SU-DHL-6 (cell line): ENCODE measurements around the gene CTLA4.

Experiments
- H2AFZ ChIP-seq: fragments of 200-600 bp; sonication (generic); 2 replicates; pipeline ENCODE4 v1.6.1; 2014; ENCODE audit warnings: low read depth, mild to moderate bottlenecking, moderate library complexity, mixed read lengths, antibody characterized with exemption, low read length; ENCODE audit not compliant: severe bottlenecking
- H3F3A ChIP-seq: fragments of 200-600 bp; shearing (Covaris generic); 2 replicates; pipeline ENCODE4 v1.6.0; 2016; ENCODE audit warnings: antibody characterized with exemption, mild to moderate bottlenecking; ENCODE audit not compliant: insufficient read depth
- H3K27ac ChIP-seq: fragments of 200-600 bp; sonication (generic); 2 replicates; pipeline ENCODE4 v1.5.1; 2016; ENCODE audit warnings: low read depth, mild to moderate bottlenecking, low read length, moderate library complexity, mixed read lengths
- H3K27me3 ChIP-seq: fragments of 200-600 bp; sonication (generic), shearing (Covaris generic); 2 replicates; pipeline ENCODE4 v1.6.0; 2014; ENCODE audit warnings: mild to moderate bottlenecking, low read length
- H3K36me3 ChIP-seq: fragments of 200-600 bp; sonication (generic); 2 replicates; pipeline ENCODE4 v1.6.1; 2014; ENCODE audit warnings: mild to moderate bottlenecking, low read length, mixed read lengths
- H3K4me2 ChIP-seq: fragments of 300-600, 200-600 bp; shearing (Covaris generic), sonication (generic); 2 replicates; pipeline ENCODE4 v1.6.0; 2014; ENCODE audit warnings: low read length, low read depth, mild to moderate bottlenecking; ENCODE audit not compliant: poor library complexity, severe bottlenecking
- H3K4me3 ChIP-seq: fragments of 200-600 bp; sonication (generic); 2 replicates; pipeline ENCODE4 v1.5.1; 2014; ENCODE audit warnings: antibody characterized with exemption, low read length, mild to moderate bottlenecking, mixed read lengths; ENCODE audit not compliant: insufficient read depth, poor library complexity, severe bottlenecking
- H3K79me2 ChIP-seq: fragments of 200-600 bp; sonication (generic); 2 replicates; pipeline ENCODE4 v1.6.1; 2014; ENCODE audit warnings: mild to moderate bottlenecking, low read length, moderate library complexity; ENCODE audit not compliant: insufficient read depth
- H3K9ac ChIP-seq: fragments of 200-600 bp; sonication (generic); 2 replicates; pipeline ENCODE4 v1.7.0; 2014; ENCODE audit warnings: mild to moderate bottlenecking, low read length
- H3K9me2 ChIP-seq: fragments of 200-600 bp; sonication (generic); replicated peaks from 2 replicates; pipeline ENCODE4 v1.6.1; 2014; ENCODE audit warnings: low read length; ENCODE audit not compliant: insufficient read depth
- H3K9me3 ChIP-seq: fragments of 200-600 bp; sonication (generic); 2 replicates; pipeline ENCODE4 v1.6.1; 2014; ENCODE audit warnings: low read length, mixed read lengths; ENCODE audit not compliant: insufficient read depth
- H4K20me1 ChIP-seq: fragments of 200-600 bp; sonication (generic); 2 replicates; pipeline ENCODE4 v1.6.1; 2014; ENCODE audit warnings: low read depth, mild to moderate bottlenecking, antibody characterized with exemption, low read length, moderate library complexity, mixed read lengths
- EZH2phosphoT487 ChIP-seq: fragments of 200-600 bp; sonication (generic), shearing (Covaris generic); conservative IDR thresholded peaks from 2 replicates; pipeline ENCODE4 v1.6.1; 2018; ENCODE audit warnings: mild to moderate bottlenecking, antibody characterized with exemption, low read length, moderate library complexity, mixed read lengths
- TF ChIP-seq, protein P1 (sequence below): fragments of 200-600 bp; sonication (generic); IDR thresholded peaks from one replicate; pipeline ENCODE4 v1.5.1; 2017; ENCODE audit warnings: antibody characterized with exemption, mild to moderate bottlenecking, low read length, moderate library complexity; ENCODE audit not compliant: insufficient read depth, poor library complexity, severe bottlenecking

CTLA4 gene

DNA sequence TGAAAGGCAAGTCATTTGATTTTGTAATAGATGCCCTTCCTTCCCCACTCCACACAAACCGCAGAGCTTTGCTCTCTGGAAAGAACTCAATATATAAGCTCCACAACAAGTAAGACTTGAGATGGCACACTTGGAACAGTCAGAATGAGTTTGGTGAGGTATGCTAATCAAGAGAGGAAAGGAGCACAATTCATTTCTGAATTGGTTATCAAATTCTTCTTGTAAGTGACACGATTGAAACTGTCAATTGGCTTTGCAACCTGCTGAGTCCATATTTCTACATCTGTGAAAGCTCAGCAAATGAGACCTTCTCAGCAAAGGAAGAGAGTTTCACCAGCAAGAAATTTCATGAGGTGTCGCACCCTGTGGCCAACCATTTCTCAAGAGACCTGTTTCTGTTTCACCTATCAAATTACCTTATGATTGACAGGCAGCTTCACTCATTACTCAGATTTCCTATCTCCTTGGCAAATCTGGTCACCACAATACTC is 19.1 kb downstream of the CTLA4 start:
- Histone ChIP-seq H2AFZ (no peak overlapping the region), H3K9ac (no peak overlapping the region), H3K9me3 (no peaks in the 10 kb centered on the region), H3K9me2 (no peaks in the 10 kb centered on the region), H4K20me1 (no peaks in the 10 kb centered on the region), H3K4me3 (no peak overlapping the region), H3K36me3 (no peaks in the 10 kb centered on the region), H3K79me2 (no peaks in the 10 kb centered on the region), H3K27me3 (no peaks in the 10 kb centered on the region), H3K27ac (no peak overlapping the region), H3F3A (no peaks in the 10 kb centered on the region), H3K4me2 (no peak overlapping the region)
- TF ChIP-seq, protein P1, sequence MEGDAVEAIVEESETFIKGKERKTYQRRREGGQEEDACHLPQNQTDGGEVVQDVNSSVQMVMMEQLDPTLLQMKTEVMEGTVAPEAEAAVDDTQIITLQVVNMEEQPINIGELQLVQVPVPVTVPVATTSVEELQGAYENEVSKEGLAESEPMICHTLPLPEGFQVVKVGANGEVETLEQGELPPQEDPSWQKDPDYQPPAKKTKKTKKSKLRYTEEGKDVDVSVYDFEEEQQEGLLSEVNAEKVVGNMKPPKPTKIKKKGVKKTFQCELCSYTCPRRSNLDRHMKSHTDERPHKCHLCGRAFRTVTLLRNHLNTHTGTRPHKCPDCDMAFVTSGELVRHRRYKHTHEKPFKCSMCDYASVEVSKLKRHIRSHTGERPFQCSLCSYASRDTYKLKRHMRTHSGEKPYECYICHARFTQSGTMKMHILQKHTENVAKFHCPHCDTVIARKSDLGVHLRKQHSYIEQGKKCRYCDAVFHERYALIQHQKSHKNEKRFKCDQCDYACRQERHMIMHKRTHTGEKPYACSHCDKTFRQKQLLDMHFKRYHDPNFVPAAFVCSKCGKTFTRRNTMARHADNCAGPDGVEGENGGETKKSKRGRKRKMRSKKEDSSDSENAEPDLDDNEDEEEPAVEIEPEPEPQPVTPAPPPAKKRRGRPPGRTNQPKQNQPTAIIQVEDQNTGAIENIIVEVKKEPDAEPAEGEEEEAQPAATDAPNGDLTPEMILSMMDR = no peak
- no peak for TF ChIP-seq EZH2phosphoT487

DNA sequence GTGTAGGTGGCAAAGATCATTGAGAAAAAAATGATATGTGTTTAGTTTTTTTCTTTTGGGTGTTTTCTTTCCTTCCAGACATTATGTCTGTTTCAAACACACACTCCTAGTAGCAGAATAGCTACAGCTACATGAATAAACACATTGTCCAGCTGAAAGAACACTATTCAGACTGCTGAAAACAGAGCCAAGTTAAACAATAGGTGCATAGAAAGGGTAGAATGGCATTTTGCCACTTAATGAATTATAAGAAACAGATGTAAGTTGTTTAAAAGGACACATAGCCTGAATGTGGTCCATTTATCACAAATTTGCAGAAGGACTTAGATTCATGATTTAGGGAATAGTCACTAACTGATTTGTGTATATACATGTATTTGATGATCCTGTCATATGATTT is 20.1 kb downstream of the CTLA4 start:
- H3K36me3 ChIP-seq = no peaks in the 10 kb centered on the region
- no peak for TF ChIP-seq EZH2phosphoT487
- TF ChIP-seq, protein P1 = no peak
- no peak overlapping the region for H3K4me2 ChIP-seq
- no peaks in the 10 kb centered on the region for H4K20me1 ChIP-seq
- no peaks in the 10 kb centered on the region for H3K79me2 ChIP-seq
- H3F3A ChIP-seq = no peaks in the 10 kb centered on the region
- H3K9me3 ChIP-seq = no peaks in the 10 kb centered on the region
- H3K4me3 ChIP-seq = no peak overlapping the region
- no peak overlapping the region for H2AFZ ChIP-seq
- H3K27ac ChIP-seq = no peak overlapping the region
- H3K9ac ChIP-seq = no peak overlapping the region
- no peaks in the 10 kb centered on the region for H3K27me3 ChIP-seq
- no peaks in the 10 kb centered on the region for H3K9me2 ChIP-seq

GRCh38 chr2:203889542-203889941 is 22.0 kb downstream of the CTLA4 start:
- TF ChIP-seq, protein P1 = no peak
- TF ChIP-seq EZH2phosphoT487 = no peak

More at GRCh38 chr2:203889542-203889941, 22.0 kb downstream of the CTLA4 start:
- Histone ChIP-seq H3K27me3 (no peaks in the 10 kb centered on the region), H3K79me2 (no peaks in the 10 kb centered on the region), H3K36me3 (no peaks in the 10 kb centered on the region), H3K9me2 (no peaks in the 10 kb centered on the region), H3F3A (no peaks in the 10 kb centered on the region), H3K9ac (no peak overlapping the region), H2AFZ (no peak overlapping the region), H3K4me3 (no peak overlapping the region), H3K4me2 (no peak overlapping the region), H3K9me3 (no peaks in the 10 kb centered on the region), H4K20me1 (no peaks in the 10 kb centered on the region), H3K27ac (no peak overlapping the region)
